Dendritic cell treated with granulocyte-macrophage colony-stimulating factor and Interleukin-4, amounts not matched to agents 40 ng/mL and 50 ng/mL, for 4 days (primary cell): ENCODE results near the gene TGM5.
"Not testable (repeated sequence)": the region's sequence is repeated elsewhere in the genome, so short reads cannot be mapped to it uniquely, and the experiment has no call there.

Experiments
- H3K27ac Mint-ChIP-seq: one replicate; pipeline ENCODE4 v1.8.0; 2022; ENCODE audit warnings: mild to moderate bottlenecking, mixed read lengths
- H3K27me3 Mint-ChIP-seq: one replicate; pipeline ENCODE4 v1.8.0; 2022; ENCODE audit warnings: mild to moderate bottlenecking, mixed read lengths
- H3K36me3 Mint-ChIP-seq: one replicate; pipeline ENCODE4 v1.8.0; 2022; ENCODE audit warnings: low read depth, mixed read lengths
- H3K4me1 Mint-ChIP-seq: one replicate; pipeline ENCODE4 v1.8.0; 2022; ENCODE audit warnings: low read depth, mixed read lengths
- H3K4me3 Mint-ChIP-seq: one replicate; pipeline ENCODE4 v1.8.0; 2022; ENCODE audit warnings: mild to moderate bottlenecking, moderate library complexity, mixed read lengths
- H3K9me3 Mint-ChIP-seq: one replicate; pipeline ENCODE4 v1.8.0; 2022; ENCODE audit warnings: mixed read lengths
- intact Hi-C: fragments of 100-400 bp; cut with micrococcal nuclease; formaldehyde crosslinking; loops from one replicate; pipeline ENCODE4 v1.15.0; 2022

The TGM5 gene, protein sequence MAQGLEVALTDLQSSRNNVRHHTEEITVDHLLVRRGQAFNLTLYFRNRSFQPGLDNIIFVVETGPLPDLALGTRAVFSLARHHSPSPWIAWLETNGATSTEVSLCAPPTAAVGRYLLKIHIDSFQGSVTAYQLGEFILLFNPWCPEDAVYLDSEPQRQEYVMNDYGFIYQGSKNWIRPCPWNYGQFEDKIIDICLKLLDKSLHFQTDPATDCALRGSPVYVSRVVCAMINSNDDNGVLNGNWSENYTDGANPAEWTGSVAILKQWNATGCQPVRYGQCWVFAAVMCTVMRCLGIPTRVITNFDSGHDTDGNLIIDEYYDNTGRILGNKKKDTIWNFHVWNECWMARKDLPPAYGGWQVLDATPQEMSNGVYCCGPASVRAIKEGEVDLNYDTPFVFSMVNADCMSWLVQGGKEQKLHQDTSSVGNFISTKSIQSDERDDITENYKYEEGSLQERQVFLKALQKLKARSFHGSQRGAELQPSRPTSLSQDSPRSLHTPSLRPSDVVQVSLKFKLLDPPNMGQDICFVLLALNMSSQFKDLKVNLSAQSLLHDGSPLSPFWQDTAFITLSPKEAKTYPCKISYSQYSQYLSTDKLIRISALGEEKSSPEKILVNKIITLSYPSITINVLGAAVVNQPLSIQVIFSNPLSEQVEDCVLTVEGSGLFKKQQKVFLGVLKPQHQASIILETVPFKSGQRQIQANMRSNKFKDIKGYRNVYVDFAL

GRCh38 chr15:43266834-43267233 lies at the start of gene TGM5:
Gene TGM5, minus strand, starts transcription at chr15:43266928. Its CDS starts 79 bp downstream, at chr15:43266849.
- intact Hi-C loops, result loop anchor here (5.0 kb wide), 1 partner anchor 40 kb away; no protein-coding TSS in a partner anchor
- H3K9me3 Mint-ChIP-seq, result no peaks in the 10 kb centered on the region
- H3K4me3 Mint-ChIP-seq, result no peak within 1 kb of the TSS

DNA sequence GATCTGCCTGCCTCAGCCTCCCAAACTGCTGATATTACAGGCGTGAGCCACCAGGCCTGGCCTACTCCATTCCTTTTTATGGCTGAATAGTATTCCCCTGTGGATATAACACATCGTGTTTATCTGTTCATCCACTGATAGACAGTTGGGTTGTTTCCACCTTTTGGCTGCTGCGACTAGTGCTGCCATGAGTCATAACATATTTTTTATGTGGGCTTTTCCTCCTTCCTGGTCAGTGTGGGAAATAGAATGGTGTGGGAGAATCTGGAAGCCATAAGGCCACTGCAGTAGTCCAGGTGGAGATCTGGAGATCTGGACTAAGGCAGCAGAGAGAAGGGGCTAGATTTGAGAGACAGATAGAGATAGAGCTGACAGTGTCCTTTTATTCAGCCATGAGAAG lies 47.4 kb upstream of the TGM5 start:
- Mint-ChIP-seq H3K4me1 (no peaks in the 10 kb centered on the region), H3K27me3 (peaks cover 13% of the 10 kb centered on the region), H3K36me3 (no peaks in the 10 kb centered on the region), H3K9me3 (no peaks in the 10 kb centered on the region), H3K27ac (no peak overlapping the region), H3K4me3 (no peak overlapping the region)
- intact Hi-C loops, result no loop called here

More at GRCh38 chr15:43266834-43267233, at the start of gene TGM5:
- Mint-ChIP-seq H3K27ac (no peak within 1 kb of the TSS), H3K27me3 (peaks cover 33% of the 10 kb centered on the region), H3K4me1 (peaks cover 12% of the 10 kb centered on the region), H3K36me3 (no peaks in the 10 kb centered on the region)

DNA sequence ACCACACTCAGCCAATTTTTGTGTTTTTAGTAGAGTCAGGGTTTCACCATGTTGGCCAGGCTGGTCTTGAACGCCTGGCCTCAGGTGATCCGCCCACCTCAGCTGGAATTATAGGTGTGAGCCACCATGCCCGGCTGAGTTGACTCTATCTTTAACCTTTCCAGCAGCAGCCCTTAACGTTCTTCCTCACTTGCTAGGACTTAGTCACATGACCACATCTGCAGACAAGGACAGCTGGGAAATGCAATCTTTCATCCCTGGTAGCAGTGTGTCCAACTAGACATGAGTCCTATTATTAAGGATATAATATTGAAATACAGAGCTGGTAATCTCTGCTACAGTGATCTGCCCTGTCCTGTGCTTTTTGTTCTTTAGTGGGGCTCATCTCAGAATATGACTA lies 45.6 kb upstream of the TGM5 start:
- no peaks in the 10 kb centered on the region for H3K36me3 Mint-ChIP-seq
- H3K27me3 Mint-ChIP-seq, result peaks cover 20% of the 10 kb centered on the region
- no peak overlapping the region for H3K4me3 Mint-ChIP-seq
- H3K27ac Mint-ChIP-seq, result no peak overlapping the region
- no peaks in the 10 kb centered on the region for H3K9me3 Mint-ChIP-seq
- no peaks in the 10 kb centered on the region for H3K4me1 Mint-ChIP-seq
- intact Hi-C loops, result no loop called here

DNA sequence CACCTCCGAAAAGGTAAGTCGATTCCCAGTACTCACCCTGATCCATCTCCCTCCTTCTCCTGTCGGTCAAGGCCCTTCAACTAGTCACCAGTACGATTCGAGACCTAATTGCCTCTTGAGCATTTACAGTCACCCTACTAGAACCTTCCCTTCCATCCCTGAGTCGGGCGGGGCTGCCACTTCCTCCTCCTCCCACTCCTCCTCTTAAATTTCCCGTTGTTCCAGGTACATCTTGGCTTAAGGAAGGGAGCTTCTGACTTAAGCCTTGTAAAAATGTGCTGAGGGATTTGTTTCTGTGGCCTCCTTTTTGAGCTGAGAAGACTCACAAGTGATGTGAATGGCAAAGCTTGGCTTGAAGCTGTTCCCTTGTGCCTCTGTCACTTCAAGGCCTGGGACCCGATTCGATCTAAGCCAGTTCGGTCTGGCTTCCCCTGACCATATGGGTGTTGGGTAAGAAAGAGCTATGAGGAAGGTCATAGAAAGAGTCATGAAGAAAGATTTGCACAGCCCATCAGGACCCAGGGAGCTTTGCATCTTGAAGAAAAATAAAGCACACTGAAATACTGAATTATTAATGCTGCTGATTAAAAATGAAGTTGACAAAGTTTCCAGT lies 35.6 kb upstream of the TGM5 start, which contains the start of gene TGM7:
TGM7 (minus strand) TSS at position 51 of the 613 bp plus-strand sequence.
- Mint-ChIP-seq H3K27ac (no peak within 1 kb of the TSS), H3K36me3 (no peaks in the 10 kb centered on the region), H3K4me3 (no peak within 1 kb of the TSS), H3K4me1 (no peaks in the 10 kb centered on the region), H3K9me3 (no peaks in the 10 kb centered on the region), H3K27me3 (peaks cover 15% of the 10 kb centered on the region)
- intact Hi-C loops, result no loop called here

GRCh38 chr15:43299884-43300283 lies 33.2 kb upstream of the TGM5 start:
- intact Hi-C loops, result no loop called here

DNA sequence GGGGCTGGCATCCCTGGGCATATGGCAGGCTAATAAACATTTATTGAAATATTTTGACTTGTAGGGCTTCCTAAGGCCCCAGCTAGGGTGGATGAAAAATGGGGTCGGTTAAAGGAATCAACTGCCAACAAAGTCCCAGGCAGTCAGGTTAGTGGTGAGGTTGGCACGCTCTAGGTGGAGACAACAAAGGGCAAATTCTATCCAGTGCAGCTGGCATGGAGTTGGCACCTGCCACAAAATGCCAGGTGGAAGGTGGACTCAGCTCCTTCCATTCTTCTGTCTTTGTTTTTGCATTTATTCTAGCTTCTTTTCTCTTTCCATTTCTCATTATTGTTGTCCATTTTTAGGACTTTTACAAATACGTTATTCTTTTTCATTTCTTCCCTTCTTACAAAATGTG lies 32.7 kb upstream of the TGM5 start:
- no peaks in the 10 kb centered on the region for H3K36me3 Mint-ChIP-seq
- H3K4me1 Mint-ChIP-seq, result no peaks in the 10 kb centered on the region
- H3K4me3 Mint-ChIP-seq, result no peak overlapping the region
- no peaks in the 10 kb centered on the region for H3K9me3 Mint-ChIP-seq
- intact Hi-C loops, result no loop called here
- H3K27me3 Mint-ChIP-seq, result peaks cover 15% of the 10 kb centered on the region
- H3K27ac Mint-ChIP-seq, result no peak overlapping the region

More at GRCh38 chr15:43299884-43300283, 33.2 kb upstream of the TGM5 start:
- Mint-ChIP-seq H3K4me1 (no peaks in the 10 kb centered on the region), H3K4me3 (no peak overlapping the region), H3K36me3 (no peaks in the 10 kb centered on the region), H3K9me3 (no peaks in the 10 kb centered on the region), H3K27me3 (peaks cover 12% of the 10 kb centered on the region), H3K27ac (no peak overlapping the region)

GRCh38 chr15:43294091-43294706 lies 27.5 kb upstream of the TGM5 start:
- Mint-ChIP-seq H3K36me3 (no peaks in the 10 kb centered on the region), H3K4me1 (no peaks in the 10 kb centered on the region), H3K9me3 (no peaks in the 10 kb centered on the region), H3K4me3 (no peak overlapping the region), H3K27ac (no peak overlapping the region), H3K27me3 (peaks cover 28% of the 10 kb centered on the region)
- intact Hi-C loops, result no loop called here

GRCh38 chr15:43293432-43293831 lies 26.7 kb upstream of the TGM5 start:
- no peaks in the 10 kb centered on the region for H3K9me3 Mint-ChIP-seq
- peaks cover 27% of the 10 kb centered on the region for H3K27me3 Mint-ChIP-seq
- H3K4me1 Mint-ChIP-seq, result no peaks in the 10 kb centered on the region
- H3K27ac Mint-ChIP-seq, result no peak overlapping the region
- H3K36me3 Mint-ChIP-seq, result no peaks in the 10 kb centered on the region
- intact Hi-C loops, result no loop called here
- H3K4me3 Mint-ChIP-seq, result no peak overlapping the region

DNA sequence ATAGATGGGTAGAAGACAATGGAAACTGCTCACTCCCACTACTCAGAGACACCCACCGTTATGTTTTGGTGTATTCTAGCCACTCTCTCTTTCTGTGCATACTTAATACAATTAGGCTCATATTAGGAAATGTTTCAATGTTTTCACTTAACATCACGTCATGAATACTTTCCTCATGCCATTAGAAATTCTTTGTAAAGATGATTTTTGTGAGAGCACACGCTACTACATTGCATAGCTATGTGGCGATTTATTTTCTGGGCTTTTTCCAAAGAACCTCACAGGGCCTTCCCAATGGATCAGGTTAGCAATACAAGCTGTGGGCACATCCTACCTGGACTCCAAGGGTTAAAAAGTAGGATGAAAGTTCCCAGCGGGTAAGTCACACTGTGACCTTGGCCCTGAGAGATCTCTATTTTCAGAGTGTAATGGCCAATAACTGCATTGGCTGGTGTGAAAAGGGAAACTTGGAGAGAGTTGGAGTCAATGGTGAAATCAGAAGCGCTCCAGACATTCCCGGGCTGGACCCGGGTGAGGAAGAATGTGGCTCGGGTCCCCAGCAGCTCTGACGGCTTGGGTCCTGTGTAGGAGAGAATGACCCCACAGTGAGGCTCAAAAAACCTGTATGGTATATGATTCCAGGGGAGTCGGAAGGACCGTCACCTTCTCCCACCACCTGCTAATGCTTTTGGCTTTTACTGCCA lies 25.8 kb upstream of the TGM5 start:
- Mint-ChIP-seq H3K27me3 (peaks cover 28% of the 10 kb centered on the region), H3K27ac (no peak overlapping the region), H3K4me3 (no peak overlapping the region), H3K9me3 (no peaks in the 10 kb centered on the region), H3K36me3 (no peaks in the 10 kb centered on the region), H3K4me1 (no peaks in the 10 kb centered on the region)
- intact Hi-C loops, result no loop called here

GRCh38 chr15:43289656-43290055 lies 22.9 kb upstream of the TGM5 start:
- H3K27me3 Mint-ChIP-seq, result peaks cover 23% of the 10 kb centered on the region
- H3K36me3 Mint-ChIP-seq, H3K4me3 Mint-ChIP-seq, H3K9me3 Mint-ChIP-seq, H3K27ac Mint-ChIP-seq, H3K4me1 Mint-ChIP-seq: not testable (repeated sequence)
- intact Hi-C loops, result loop anchor here (5.0 kb wide), 1 partner anchor 102 kb away; the partner anchor contains the start of gene CCNDBP1

DNA sequence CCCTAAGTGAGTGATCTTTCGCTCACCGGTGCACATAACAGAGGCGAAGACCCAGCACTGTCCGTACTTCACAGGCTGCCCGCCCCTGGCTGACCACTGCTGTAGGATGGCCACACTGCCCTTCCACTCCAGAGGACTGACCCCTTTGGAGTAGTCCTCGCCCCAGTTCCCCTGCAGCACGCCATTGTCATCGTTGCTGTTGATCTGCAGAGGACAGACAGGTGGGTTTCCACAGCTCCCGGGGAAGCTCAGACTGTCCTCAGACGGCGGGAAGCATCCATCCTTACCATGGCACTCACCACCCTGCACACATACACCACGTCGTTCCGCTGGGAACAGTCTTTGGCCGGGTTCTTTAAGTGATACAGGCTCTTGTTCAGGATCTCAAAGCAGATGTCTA lies 20.5 kb upstream of the TGM5 start:
- no peaks in the 10 kb centered on the region for H3K9me3 Mint-ChIP-seq
- H3K4me3 Mint-ChIP-seq, result no peak overlapping the region
- intact Hi-C loops, result loop anchor here (5.0 kb wide), 1 partner anchor 100 kb away; the partner anchor contains the start of gene CCNDBP1
- no peak overlapping the region for H3K27ac Mint-ChIP-seq
- H3K36me3 Mint-ChIP-seq, result no peaks in the 10 kb centered on the region
- H3K4me1 Mint-ChIP-seq, result peaks cover 17% of the 10 kb centered on the region
- peaks cover 12% of the 10 kb centered on the region for H3K27me3 Mint-ChIP-seq

DNA sequence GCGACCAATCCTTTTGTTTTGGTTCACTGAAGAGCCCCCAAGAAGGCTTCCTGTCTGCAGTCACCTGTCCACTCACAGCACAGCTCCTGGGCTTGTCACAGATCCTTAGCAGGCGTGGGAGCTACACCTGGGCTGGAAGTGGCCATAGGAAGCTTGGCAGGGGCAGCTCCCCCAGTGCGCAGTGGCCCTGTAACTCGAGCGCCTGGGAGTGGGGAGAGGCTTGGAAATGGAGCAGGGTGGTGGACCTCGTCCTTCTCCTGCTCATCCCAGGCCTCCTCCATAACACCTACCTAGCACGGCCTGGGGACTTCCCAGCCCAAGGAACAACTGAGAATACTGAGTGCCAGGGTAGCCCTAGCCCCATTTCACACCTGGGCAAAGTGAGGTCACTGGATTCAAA lies 19.3 kb upstream of the TGM5 start:
- Mint-ChIP-seq H3K27ac (no peak overlapping the region), H3K27me3 (peaks cover 9% of the 10 kb centered on the region)

GRCh38 chr15:43285609-43286037 lies 18.9 kb upstream of the TGM5 start:
- H3K36me3 Mint-ChIP-seq, result no peaks in the 10 kb centered on the region
- H3K27ac Mint-ChIP-seq, result no peak overlapping the region
- H3K4me1 Mint-ChIP-seq, result peaks cover 17% of the 10 kb centered on the region
- no peaks in the 10 kb centered on the region for H3K9me3 Mint-ChIP-seq
- intact Hi-C loops, result loop anchor here (1.0 to 5.0 kb wide), 2 partner anchors 60 to 98 kb away; partner anchors contain the start of gene CCNDBP1
- H3K4me3 Mint-ChIP-seq, result no peak overlapping the region
- peaks cover 9% of the 10 kb centered on the region for H3K27me3 Mint-ChIP-seq

More for the DNA sequence above, 19.3 kb upstream of the TGM5 start:
- Mint-ChIP-seq H3K4me1 (peaks cover 17% of the 10 kb centered on the region), H3K36me3 (no peaks in the 10 kb centered on the region), H3K4me3 (no peak overlapping the region), H3K9me3 (no peaks in the 10 kb centered on the region)
- intact Hi-C loops, result loop anchor here (5.0 kb wide), 1 partner anchor 99 kb away; the partner anchor contains the start of gene CCNDBP1
